GM23248 (cell line): Measurements from ENCODE around the gene ARHGAP26.

Experiments
- EZH2 ChIP-seq: fragments of 200-600 bp; sonication (generic); IDR thresholded peaks from 2 replicates; pipeline ENCODE4 v1.6.1; 2018; ENCODE audit warnings: antibody characterized with exemption, mild to moderate bottlenecking; ENCODE audit not compliant: insufficient read depth, poor library complexity, severe bottlenecking
- EZH2phosphoT487 ChIP-seq: fragments of 200-600 bp; sonication (generic); IDR thresholded peaks from 2 replicates; pipeline ENCODE4 v1.6.1; 2018; ENCODE audit warnings: antibody characterized with exemption, moderate library complexity, mild to moderate bottlenecking, low read depth; ENCODE audit not compliant: insufficient read depth

GRCh38 chr5:143130613-143131305 lies 360.6 kb downstream of the ARHGAP26 start:
- no peak for TF ChIP-seq EZH2
- TF ChIP-seq EZH2phosphoT487 = no peak
